RPMI7951 (cell line): ENCODE data around the gene BAZ1A. TPM values are rescaled to one million over a fixed set of nuclear protein-coding genes. Genes with fewer than 3 reads are reported as not detected.
"Not testable (repeated sequence)": the region's sequence is repeated elsewhere in the genome, so short reads cannot be mapped to it uniquely, and the experiment has no call there.

Source experiments
- DNase-seq: peaks from one replicate; pipeline ENCODE4 v3.0.0-alpha.2; 2012; ENCODE audit warnings: low read depth
- total RNA-seq: library from RNA; depleted of rRNA; stranded (reverse); fragments of >200 nt; shearing (Covaris generic); gene quantifications from 2 replicates; pipeline ENCODE4 v1.2.3, GENCODE V29; 2014

The BAZ1A gene
- total RNA-seq, 1 experiment from 2014 or later = 26.4 TPM

DNA sequence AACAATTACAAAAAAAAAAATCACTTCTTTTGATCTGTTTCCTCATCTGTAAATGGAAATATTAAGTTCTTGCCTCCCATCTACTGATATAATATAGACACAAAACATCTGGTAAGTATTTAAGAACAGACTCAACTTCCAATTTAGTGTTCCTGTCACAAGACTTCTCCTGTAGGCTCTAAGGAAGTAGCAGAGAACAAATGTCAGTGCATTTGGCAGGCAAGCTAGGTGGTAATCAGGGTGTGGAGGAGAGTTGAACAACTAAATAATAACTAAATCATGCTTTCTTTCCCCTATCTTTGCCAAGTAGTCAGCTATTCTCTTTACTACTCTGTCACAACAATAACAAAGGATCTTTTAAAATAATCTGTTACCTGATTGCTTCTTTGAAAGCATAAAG is 22.1 kb downstream of the BAZ1A start:
- DNase-seq = no peak

DNA sequence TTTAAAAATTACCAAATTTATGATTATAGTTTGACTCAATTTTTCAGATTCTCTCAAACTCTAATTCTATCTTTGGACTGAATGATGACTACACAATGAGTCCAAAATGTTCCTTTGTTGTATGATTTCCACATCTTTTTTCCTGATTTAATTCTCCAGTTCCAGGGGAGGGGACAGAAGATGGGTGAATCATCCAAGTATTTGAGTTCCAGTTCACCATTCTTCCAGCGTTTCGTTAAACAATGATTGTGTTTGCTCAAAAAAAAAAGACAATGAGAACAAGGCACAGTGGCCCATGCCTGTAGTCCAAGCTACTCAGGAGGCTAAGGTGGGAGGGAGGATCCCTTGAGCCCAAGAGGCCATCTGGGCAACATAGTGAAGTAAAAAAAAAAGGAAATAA is 23.8 kb downstream of the BAZ1A start:
- peak; percentile 18 for DNase-seq

DNA sequence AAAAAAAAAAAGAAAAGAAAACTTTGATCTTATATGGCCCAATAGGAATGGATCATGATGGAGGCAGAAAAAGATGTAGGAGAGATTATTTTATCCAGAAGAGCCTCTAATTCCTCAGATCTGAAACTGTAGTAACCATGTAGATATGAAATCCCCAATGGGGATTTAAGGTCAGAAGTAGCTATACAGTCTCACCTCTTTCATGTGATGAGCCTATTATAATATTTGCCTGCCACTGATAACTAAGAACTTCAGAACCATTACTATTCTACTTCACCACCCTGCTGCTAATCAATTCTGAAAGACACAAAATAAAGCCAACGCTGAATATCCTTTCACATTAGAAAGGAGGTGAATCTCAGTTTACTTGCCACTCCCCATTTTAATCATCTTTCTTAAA is 29.3 kb downstream of the BAZ1A start:
- no peak for DNase-seq

DNA sequence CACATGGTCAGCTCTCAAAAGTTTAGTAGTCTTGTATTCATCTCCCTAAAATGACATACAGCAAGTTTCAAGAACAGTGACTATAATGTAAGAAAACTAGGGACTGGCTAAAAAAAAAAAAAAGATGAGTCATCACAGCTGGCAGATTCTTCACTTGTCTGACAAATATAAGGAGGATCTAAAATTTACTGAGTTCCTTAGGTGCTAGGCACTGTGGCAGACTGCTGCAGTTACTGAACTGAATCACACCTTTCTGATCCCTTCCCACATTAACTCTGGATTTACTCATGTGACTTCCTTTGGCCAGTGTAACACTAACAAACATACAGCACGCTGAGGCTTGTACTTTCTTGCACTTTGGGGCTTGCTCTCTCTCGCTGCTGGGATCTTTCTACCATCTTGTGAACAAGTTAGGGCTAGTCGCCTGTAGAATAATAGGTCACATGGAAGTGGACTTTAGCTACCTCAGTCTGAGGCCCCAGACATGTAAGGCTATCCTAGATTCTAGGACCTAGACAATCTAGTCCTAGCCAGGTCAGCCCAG is 32.1 kb downstream of the BAZ1A start:
- peak; percentile 68 for DNase-seq

DNA sequence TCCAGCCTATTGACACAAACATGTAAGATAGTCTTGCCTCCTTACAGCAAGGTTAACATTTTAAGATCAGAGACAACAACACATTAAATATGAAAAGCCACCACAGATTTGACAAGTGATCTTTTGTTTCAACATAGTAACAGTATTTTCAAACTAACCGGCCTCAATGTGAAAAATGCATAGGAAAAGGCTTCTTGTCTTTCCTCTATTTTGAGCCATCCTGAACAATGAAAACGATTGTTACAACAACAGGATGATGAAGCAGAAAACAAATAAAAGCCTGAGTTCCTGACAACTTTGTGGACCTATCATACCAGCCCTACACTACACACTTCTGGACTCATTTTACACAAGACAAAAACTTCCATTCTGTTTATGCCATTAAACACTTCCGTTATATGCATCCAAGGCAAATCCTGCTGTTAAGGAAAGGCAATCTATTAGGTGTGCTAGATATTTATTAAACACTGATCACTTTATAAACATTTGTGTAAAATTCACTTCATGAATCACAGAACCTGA is 37.3 kb downstream of the BAZ1A start:
- DNase-seq = peak; percentile 9

DNA sequence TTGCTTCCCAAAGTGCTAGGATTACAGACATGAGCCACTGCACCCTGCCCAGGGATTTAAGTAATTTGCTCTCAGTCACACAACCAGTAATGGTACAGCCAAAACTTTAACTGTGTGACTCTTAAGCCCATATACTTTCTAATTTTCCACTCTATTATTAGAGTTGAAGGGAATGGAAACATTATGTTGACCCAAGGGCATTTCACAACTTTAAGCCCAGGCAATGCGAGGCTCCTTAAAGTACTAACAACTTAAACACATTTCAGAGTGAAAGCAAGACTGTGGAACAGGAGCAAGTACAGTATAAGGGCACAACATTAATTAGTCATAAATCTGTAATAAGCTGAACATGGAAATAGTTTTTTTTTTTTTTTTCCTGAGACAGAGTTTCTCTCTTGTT is 39.8 kb downstream of the BAZ1A start:
- DNase-seq = no peak

DNA sequence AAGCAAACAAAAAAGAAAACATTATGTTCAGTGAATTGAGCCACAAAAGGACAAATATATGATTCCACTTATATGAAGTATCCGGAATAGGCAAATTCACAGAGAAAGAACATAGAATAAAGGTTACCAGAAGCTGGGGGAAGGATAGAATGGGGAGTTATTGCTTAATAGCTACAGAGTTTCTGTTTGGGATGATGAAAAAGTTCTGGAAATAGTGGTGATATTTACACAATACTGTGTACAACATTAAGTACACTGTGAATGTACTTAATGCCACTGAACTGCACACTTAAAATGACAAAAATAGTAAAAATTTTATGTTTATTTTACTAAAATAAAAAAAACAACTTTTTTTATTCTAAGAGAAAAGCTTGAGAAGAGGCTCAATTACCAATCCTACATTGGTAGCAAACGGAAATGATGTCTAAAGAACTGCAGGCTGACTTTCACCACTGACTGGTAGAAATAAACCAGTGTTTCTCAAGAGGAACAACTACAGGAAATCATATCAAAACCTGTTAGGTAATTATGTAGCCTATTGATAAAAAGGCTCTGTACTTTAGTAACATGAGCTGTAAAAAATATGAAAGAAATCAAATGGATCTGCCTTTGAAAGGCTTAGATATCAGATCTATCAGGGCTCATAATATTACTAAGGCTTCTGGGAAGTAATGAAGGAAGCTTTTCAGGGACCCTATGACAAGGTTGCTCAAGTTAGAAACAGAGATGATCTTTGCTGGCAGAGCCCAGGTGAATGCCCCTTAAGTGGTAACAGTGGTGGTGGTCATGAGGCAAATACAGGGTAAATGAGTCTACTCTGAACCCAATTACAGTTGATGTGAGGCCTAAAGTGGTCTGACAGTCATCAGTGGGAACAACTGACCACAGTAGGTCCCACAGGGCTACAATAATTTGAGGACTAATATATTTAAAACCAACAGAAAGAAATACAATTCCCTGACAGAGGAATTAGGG is 41.3 kb downstream of the BAZ1A start:
- no peak for DNase-seq

DNA sequence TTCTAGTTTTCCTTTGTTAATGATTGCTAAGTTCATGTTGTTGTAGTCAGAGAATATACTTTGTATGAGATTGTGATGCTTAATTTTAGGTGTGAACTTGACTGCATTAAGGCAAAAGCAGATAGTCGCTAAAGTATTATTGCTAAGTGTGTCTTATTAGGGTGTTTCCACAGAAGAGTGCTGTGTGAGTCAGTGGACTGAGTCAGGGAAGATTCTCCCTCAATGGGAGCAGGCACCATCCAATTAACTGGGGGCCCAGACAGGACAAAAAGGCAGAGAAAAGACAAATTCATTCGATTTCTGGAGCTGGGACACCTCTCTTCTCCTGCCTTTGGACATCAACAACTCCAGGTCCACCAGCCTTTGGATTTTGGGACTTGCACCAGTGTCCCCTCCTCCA is 48.5 kb downstream of the BAZ1A start:
- peak; percentile 19 for DNase-seq

DNA sequence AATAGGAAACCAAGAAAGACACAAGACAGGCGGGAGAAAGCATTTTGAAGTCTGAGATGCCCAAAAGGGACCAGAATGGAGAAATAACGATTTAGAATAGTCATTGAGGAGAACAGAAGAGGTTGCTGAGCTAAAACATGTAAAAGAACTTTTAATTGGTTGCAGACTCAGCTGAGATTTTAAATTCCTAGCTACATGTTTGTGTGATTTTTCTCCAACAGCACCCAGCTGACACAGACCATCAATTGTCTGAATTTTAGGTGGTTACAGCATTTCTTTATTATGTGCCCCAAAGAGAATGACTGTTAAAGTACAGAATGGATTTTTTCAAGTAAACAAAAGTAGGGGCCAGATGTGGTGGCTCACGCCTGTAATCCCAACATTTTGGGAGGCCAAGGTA is 50.3 kb downstream of the BAZ1A start:
- DNase-seq = no peak

DNA sequence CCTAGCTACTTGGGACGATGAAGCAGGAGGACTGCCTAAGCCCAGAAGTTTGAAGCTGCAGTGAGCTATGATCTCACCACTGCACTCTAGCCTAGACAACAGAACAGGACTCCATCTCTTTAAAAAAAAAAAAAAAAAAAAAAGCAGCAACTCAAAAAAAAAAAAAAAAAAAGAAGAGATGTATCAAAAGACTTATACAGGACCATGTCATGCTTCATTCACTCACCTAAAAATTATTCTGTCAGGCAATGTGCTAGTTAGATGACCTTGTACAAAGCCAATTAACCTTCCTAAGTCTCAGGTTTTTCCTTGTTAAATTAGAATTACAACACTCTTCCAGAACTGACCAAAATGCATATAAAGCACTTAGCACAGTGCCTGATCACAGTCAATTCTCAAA is 50.9 kb downstream of the BAZ1A start:
- no peak for DNase-seq

DNA sequence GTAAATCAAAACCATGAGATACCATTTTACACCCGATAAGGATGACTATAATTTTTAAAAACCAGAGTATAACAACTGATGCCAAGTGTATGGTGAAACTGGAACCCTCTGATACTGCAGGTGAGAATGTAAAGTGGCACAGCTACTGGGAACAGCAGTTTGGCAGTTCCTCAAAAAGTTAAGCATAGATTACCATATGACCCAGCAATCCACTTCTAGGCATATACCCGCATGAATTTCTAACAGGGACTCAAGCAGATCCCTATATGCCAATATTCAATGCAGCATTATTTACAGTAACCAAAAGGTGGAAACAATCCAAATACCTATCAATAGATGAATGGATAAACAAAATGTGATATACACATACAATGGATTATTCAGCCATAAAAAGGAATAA is 57.4 kb downstream of the BAZ1A start:
- DNase-seq = no peak

DNA sequence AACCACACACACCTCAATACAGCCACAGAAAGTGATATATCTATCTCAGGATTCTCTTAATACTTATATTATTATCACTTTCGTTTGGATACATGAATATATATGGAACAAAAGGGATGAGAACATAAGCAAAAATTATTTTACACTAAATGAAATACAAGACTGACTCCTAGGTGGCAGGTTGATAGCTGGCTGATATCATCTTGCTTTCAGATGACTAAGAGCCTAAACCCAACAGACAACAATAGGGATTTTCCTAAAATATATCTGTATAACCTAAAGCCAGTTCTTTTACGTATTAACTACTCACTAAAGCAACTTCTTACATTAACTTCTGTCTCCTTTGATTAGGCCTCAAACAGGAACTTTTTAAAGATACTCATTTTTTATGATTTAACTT is 65.1 kb downstream of the BAZ1A start:
- no peak for DNase-seq

DNA sequence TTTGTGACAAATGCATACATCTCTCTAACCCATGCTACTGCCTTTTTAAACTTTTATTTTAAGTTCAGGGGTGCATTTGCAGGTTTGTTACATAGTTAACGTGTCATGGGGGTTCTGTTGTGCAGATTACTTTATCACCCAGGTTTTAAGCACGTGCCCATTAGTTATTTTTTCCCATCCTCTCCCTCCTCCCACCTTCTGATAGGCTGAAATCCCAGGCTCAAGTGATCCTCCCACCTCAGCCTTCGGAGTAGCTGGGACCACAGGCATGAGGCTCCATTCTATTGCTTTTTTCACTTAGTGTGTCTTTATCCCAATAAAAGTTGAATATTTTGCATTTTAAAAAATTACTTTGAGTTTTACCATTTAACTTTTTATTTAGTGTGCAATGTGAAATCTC is 68.9 kb downstream of the BAZ1A start:
- no peak for DNase-seq

DNA sequence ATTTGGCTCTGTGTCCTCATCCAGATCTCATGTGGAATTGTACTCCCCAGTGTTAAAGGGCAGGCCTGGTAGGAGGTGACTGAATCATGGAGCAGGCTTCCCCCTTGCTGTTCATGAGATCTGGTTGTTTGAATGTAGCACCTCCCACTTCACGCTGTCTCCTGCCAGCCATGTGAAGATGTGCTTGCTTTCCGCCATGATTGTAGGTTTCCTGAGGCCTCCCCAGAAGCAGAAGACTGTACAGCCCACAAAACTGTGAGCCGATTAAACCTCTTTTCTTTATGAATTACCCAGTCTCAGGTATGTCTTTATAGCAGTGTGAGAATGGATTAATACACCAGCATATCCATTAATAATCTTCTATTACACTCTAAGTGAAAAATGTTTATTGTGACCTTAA is 70.2 kb downstream of the BAZ1A start:
- no peak for DNase-seq

DNA sequence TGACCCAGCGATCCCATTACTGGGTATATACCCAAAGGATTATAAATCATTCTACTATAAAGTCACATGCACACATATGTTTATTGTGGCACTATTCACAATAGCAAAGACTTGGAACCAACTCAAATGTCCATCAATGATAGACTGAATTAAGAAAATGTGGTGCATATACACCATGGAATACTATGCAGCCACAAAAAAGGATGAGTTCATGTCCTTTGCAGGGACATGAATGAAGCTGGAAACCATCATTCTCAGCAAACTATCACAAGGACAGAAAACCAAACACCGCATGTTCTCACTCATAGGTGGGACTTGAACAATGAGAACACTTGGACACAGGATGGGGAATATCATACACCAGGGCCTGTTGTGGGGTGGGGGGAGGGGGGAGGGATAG is 76.3 kb downstream of the BAZ1A start:
- not testable (repeated sequence) for DNase-seq

DNA sequence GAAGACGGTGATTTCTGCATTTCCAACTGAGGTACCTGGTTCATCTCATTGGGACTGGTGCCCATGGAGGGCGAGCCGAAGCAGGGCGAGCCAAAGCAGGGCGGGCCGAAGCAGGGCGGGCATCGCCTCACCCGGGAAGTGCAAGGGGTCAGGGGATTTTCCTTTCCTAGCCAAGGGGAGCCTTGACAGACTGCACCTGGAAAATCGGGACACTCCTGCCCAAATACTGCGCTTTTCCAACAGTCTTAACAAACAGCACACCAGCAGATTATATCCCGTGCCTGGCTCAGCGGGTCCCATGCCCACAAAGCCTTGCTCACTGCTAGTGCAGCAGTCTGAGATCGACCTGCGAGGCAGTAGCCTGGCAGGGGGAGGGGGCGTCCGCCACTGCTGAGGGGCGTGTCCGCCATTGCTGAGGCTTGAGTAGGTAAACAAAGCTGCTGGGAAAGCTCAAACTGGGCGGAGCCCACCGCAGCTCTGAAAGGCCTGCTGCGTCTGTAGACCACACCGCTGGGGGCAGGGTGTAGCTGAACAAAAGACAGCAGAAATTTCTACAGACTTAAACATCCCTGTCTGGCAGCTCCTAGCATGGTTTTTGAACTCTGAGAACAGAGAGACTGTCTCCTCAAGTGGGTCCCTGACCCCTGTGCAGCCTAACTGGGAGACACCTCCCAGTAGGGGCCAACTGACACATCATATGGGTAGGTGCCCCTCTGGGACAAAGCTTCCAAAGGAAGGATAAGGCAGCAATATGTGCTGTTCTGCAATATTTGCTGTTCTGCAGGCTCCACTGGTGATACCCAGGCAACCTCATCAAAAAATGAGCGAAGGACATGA is 77.2 kb downstream of the BAZ1A start:
- DNase-seq = no peak

DNA sequence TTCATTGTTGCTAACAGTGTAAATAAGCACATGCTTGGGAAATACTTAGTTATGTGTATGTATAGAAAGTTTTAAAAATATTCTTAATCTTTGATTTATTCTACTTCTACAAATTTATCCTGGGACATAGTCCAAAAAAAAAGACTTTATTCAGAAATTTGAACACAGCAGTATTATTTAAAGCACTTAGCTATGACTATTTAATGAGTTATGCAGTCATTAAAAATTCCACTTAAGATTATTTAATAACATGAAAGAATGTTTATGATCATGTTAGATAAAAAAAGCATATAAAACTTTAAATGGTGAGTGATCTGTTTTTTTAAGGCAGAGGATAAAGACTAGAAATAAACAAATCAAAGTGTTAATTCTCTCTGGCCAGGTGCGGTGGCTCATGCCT is 78.3 kb downstream of the BAZ1A start:
- DNase-seq = no peak

DNA sequence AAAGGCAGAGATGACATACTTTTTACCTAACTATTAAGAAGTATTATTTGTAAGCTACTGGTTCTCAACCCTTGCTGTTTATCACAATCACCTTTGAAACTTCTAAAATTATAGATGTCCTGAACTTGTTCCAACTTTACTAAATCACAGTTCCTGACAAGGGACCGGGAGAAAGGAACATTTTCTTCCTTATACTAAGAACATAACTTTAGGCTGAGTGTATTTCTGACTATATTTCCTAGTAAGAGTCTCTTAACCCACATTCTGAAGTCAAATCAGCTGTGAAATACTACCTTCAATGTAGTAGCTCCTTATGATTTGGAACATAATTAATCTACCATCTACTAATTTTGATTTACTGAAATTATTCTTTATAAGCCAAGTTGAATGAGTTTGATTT is 80.2 kb downstream of the BAZ1A start:
- DNase-seq = no peak

DNA sequence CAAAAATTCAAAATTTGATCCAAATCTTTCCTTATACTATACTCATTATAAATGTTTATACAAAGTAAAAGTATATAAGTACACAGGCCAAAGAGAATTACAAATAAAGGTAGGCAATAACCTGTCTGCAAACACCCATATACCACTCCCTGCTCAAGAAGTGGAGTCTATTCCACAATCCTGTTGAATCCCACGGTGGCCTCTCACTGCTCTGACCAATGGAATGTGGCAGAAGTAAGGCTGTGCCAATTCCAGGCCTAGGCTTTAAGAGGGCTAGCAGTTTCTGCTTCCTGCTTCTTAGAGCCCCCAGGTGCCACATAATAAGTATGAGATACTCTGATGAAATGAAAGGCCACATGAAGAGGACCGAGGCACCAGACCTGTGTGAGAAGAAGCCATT is 80.9 kb downstream of the BAZ1A start:
- DNase-seq = no peak

DNA sequence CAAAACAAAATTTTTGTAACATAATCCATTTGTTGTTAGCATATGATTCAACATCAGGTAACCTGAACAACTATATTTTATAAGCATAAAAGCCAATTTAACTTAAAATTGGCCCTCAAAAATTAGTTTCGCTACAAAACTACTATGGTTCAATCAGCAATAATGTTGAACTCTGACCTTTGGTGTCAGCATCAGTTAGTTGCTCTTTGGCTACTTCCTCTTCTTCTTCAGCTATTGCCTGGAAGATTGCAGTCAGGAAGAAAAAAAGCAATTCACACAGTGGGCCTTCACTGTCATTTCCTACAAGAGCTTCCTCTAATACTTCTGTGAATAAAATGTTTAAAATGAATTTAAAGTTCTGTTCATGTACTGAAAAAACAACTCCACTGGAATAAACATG is 82.6 kb downstream of the BAZ1A start:
- no peak for DNase-seq

DNA sequence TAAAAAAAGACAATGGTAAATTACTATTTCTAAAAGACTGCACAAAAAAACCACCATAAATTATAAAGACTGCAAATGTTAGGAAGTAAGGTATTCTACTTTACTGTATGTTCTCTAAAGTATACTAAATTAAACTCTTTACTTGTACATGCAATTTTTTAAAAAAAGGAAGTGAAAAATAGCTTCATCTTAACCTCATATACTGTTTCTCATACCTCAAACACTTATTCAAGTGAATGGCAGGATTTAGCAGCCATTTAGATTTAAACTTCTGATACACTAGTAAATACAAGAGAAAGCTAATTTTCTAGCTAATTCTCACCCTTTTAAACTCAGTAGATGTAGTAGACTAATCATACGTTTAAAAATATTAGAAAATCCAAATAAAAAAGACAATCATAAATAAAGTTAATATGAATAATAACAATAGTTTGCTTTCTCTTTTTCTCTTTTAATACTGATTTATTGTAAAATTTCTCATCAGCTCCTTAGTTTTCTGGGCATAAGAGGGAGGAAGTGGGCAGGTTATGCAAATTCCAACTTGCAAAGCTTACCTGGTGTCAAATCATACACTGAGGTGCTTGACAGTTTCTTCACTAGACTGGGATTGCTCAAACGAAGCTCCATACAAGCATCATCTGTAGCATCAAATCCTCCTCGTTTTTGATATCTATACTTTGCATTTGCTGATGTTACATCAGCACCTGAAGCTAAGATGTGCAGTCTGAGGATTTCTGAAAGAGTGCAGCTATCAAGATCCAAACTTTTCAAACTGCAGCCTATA is 89.7 kb downstream of the BAZ1A start:
- DNase-seq = no peak

DNA sequence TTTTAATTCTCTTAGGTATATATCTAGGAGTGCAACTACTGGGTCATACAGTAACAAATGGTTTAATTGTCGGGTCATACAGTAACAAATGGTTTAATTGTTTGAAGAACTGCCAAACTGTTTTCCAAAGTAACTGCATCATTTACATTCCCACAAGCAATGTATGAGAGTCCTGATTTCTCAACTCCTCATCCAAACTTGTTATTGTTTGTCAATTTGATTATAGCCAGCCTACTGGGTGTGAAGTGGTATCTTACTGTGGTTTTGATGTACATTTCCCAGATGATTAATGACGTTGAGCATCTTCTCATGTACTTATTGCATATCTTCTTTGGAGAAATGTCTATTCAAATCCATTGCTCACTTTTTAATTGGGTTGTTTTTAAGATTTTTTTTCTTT is 93.1 kb downstream of the BAZ1A start:
- DNase-seq = no peak
